ENCODE measurements around the gene OPN1MW.
"Not testable (repeated sequence)": the region's sequence is repeated elsewhere in the genome, so short reads cannot be mapped to it uniquely, and the experiment has no call there.

The OPN1MW gene

GRCh38 chrX:154182296-154182695 is at the start of gene OPN1MW:
TSS of gene OPN1MW (plus strand) at chrX:154182596. CDS start at chrX:154182678, 82 bp downstream.
- not testable (repeated sequence) for DNase-seq

GRCh38 chrX:154135458-154136229 is 46.8 kb upstream of the OPN1MW start:
- DNase-seq, result no peak

GRCh38 chrX:154136627-154137161 is 45.7 kb upstream of the OPN1MW start:
- peak; percentile 67 for DNase-seq

GRCh38 chrX:154138857-154139256 is 43.5 kb upstream of the OPN1MW start:
- no peak for DNase-seq

GRCh38 chrX:154140206-154140605 is 42.2 kb upstream of the OPN1MW start:
- no peak for DNase-seq

GRCh38 chrX:154140742-154141141 is 41.7 kb upstream of the OPN1MW start:
- DNase-seq, result no peak

- DNase-seq, result no peak
Measured at GRCh38 chrX:154142386-154142785, 40.0 kb upstream of the OPN1MW start.

GRCh38 chrX:154142950-154143745 is 39.2 kb upstream of the OPN1MW start:
- no peak for DNase-seq

- DNase-seq, result not testable (repeated sequence)
Measured at GRCh38 chrX:154144010-154144409, 38.4 kb upstream of the OPN1MW start, which contains the start of gene OPN1LW. TSS of gene OPN1LW (plus strand) at chrX:154144243. CDS start at chrX:154144284, 41 bp downstream.

- DNase-seq, result not testable (repeated sequence)
Measured at GRCh38 chrX:154151030-154151429, 31.4 kb upstream of the OPN1MW start.

GRCh38 chrX:154156221-154156620 is 26.2 kb upstream of the OPN1MW start:
- not testable (repeated sequence) for DNase-seq

GRCh38 chrX:154157207-154157606 is 25.2 kb upstream of the OPN1MW start:
- not testable (repeated sequence) for DNase-seq

GRCh38 chrX:154159345-154159744 is 23.1 kb upstream of the OPN1MW start:
- DNase-seq, result not testable (repeated sequence)

- not testable (repeated sequence) for DNase-seq
Measured at GRCh38 chrX:154164902-154165301, 17.5 kb upstream of the OPN1MW start.

- not testable (repeated sequence) for DNase-seq
Measured at GRCh38 chrX:154168384-154168783, 14.0 kb upstream of the OPN1MW start.

GRCh38 chrX:154172535-154172943 is 9.9 kb upstream of the OPN1MW start:
- not testable (repeated sequence) for DNase-seq

GRCh38 chrX:154174356-154174755 is 8.0 kb upstream of the OPN1MW start:
- not testable (repeated sequence) for DNase-seq

GRCh38 chrX:154183794-154184193 is 1.4 kb downstream of the OPN1MW start:
- DNase-seq, result not testable (repeated sequence)

GRCh38 chrX:154192846-154193245 is 10.4 kb downstream of the OPN1MW start:
- DNase-seq, result not testable (repeated sequence)

- DNase-seq, result not testable (repeated sequence)
Measured at GRCh38 chrX:154194316-154194715, 11.9 kb downstream of the OPN1MW start.

GRCh38 chrX:154196466-154196865 is 14.1 kb downstream of the OPN1MW start:
- not testable (repeated sequence) for DNase-seq

- not testable (repeated sequence) for DNase-seq
Measured at GRCh38 chrX:154209670-154210418, 27.4 kb downstream of the OPN1MW start.

GRCh38 chrX:154211057-154211456 is 28.7 kb downstream of the OPN1MW start:
- not testable (repeated sequence) for DNase-seq
